SK-N-MC (cell line): Measurements from ENCODE around the gene SLC41A3.

ENCODE experiments used
- DNase-seq: peaks from one replicate; pipeline ENCODE4 v3.0.0-alpha.2; 2011; ENCODE audit warnings: low read depth, low spot score
- H3K27ac ChIP-seq: fragments of 200-600 bp; sonication (generic); 2 replicates; pipeline ENCODE4 v1.5.1; 2016; ENCODE audit warnings: mixed run types
- H3K36me3 ChIP-seq: fragments of 200-600 bp; sonication (generic); 2 replicates; pipeline ENCODE4 v1.6.1; 2017; ENCODE audit warnings: antibody characterized with exemption, low read length, mixed read lengths; ENCODE audit not compliant: insufficient read depth
- H3K4me3 ChIP-seq: fragments of 200-600 bp; sonication (generic); 2 replicates; pipeline ENCODE4 v1.5.1; 2016
- H3K9ac ChIP-seq: fragments of 200-600 bp; sonication (generic); 2 replicates; pipeline ENCODE4 v1.8.0; 2017; ENCODE audit warnings: mixed run types, mixed read lengths; ENCODE audit not compliant: insufficient read length
- H3K9me3 ChIP-seq: fragments of 200-600 bp; sonication (generic); 2 replicates; pipeline ENCODE4 v1.6.1; 2017; ENCODE audit warnings: low read depth, mild to moderate bottlenecking, antibody characterized with exemption, low read length, moderate library complexity, mixed read lengths
- EZH2 ChIP-seq: fragments of 200-600 bp; sonication (generic); IDR thresholded peaks from one replicate; pipeline ENCODE4 v1.6.1; 2017; ENCODE audit warnings: antibody characterized with exemption
- FOXP2 ChIP-seq: optimal IDR thresholded peaks from 2 replicates; pipeline ENCODE3; 2011; ENCODE audit warnings: mild to moderate bottlenecking, moderate library complexity; ENCODE audit not compliant: insufficient read depth; ENCODE audit errors: extremely low read length, control extremely low read depth
- POLR2AphosphoS5 ChIP-seq: IDR thresholded peaks from 2 replicates; pipeline ENCODE4 v1.6.1; 2012; ENCODE audit warnings: mild to moderate bottlenecking, low read depth, low read length, borderline replicate concordance

SLC41A3 gene

GRCh38 chr3:126035362-126036050 lies 48.4 kb downstream of the SLC41A3 start:
- Histone ChIP-seq H3K27ac (no peak overlapping the region), H3K9me3 (0 out of 2 replicates have a peak, but pooled peaks cover 5% of the 10 kb centered on the region), H3K36me3 (no peaks in the 10 kb centered on the region; the same call in 1 of the 2 replicates), H3K4me3 (no peak overlapping the region), H3K9ac (no peak overlapping the region)
- DNase-seq, result no peak
- TF ChIP-seq EZH2 (no peak), FOXP2 (no peak), POLR2AphosphoS5 (no peak)

- DNase-seq, result no peak
- H3K36me3 ChIP-seq, result no peaks in the 10 kb centered on the region
- no peak overlapping the region for H3K9ac ChIP-seq
- 0 out of 2 replicates have a peak, but pooled peaks cover 5% of the 10 kb centered on the region for H3K9me3 ChIP-seq
- no peak overlapping the region for H3K4me3 ChIP-seq
- TF ChIP-seq FOXP2 (no peak), POLR2AphosphoS5 (no peak), EZH2 (no peak)
- no peak overlapping the region for H3K27ac ChIP-seq
These were observed 49.2 kb downstream of the SLC41A3 start for GRCh38 chr3:126034481-126035361.

- Histone ChIP-seq H3K9ac (no peak overlapping the region), H3K27ac (no peak overlapping the region), H3K9me3 (no peaks in the 10 kb centered on the region), H3K4me3 (no peak overlapping the region), H3K36me3 (no peaks in the 10 kb centered on the region)
- no peak for TF ChIP-seq EZH2
- no peak for TF ChIP-seq FOXP2
- no peak for DNase-seq
These were observed 50.2 kb downstream of the SLC41A3 start for GRCh38 chr3:126033765-126034164.

GRCh38 chr3:126033051-126033745 lies 50.7 kb downstream of the SLC41A3 start:
- no peak for DNase-seq
- H3K27ac ChIP-seq, result no peak overlapping the region
- H3K9ac ChIP-seq, result no peak overlapping the region
- H3K36me3 ChIP-seq, result no peaks in the 10 kb centered on the region
- H3K4me3 ChIP-seq, result no peak overlapping the region
- H3K9me3 ChIP-seq, result no peaks in the 10 kb centered on the region
- no peak for TF ChIP-seq FOXP2
- TF ChIP-seq EZH2, result no peak
- TF ChIP-seq POLR2AphosphoS5, result no peak

- TF ChIP-seq EZH2, result no peak
- DNase-seq, result no peak
- no peak overlapping the region for H3K4me3 ChIP-seq
- no peaks in the 10 kb centered on the region for H3K36me3 ChIP-seq
- H3K27ac ChIP-seq, result no peak overlapping the region
- H3K9ac ChIP-seq, result no peak overlapping the region
- H3K9me3 ChIP-seq, result no peaks in the 10 kb centered on the region
These were observed 51.9 kb downstream of the SLC41A3 start for GRCh38 chr3:126031981-126032471.

- no peak overlapping the region for H3K9ac ChIP-seq
- H3K27ac ChIP-seq, result no peak overlapping the region
- no peaks in the 10 kb centered on the region for H3K9me3 ChIP-seq
- H3K4me3 ChIP-seq, result no peak overlapping the region
- DNase-seq, result no peak
- H3K36me3 ChIP-seq, result no peaks in the 10 kb centered on the region
- TF ChIP-seq POLR2AphosphoS5, result no peak
- no peak for TF ChIP-seq EZH2
- no peak for TF ChIP-seq FOXP2
These were observed 53.5 kb downstream of the SLC41A3 start for GRCh38 chr3:126030455-126030854.

- no peak overlapping the region for H3K4me3 ChIP-seq
- no peaks in the 10 kb centered on the region for H3K9me3 ChIP-seq
- TF ChIP-seq EZH2, result no peak
- no peak for TF ChIP-seq FOXP2
- no peak for TF ChIP-seq POLR2AphosphoS5
- DNase-seq, result no peak
- no peaks in the 10 kb centered on the region for H3K36me3 ChIP-seq
- H3K9ac ChIP-seq, result no peak overlapping the region
- no peak overlapping the region for H3K27ac ChIP-seq
These were observed 54.7 kb downstream of the SLC41A3 start for GRCh38 chr3:126029241-126029640.

GRCh38 chr3:126028096-126028495 lies 55.8 kb downstream of the SLC41A3 start:
- H3K4me3 ChIP-seq, result no peak overlapping the region
- TF ChIP-seq FOXP2 (no peak), POLR2AphosphoS5 (no peak), EZH2 (no peak)
- H3K9ac ChIP-seq, result no peak overlapping the region
- no peaks in the 10 kb centered on the region for H3K36me3 ChIP-seq
- no peaks in the 10 kb centered on the region for H3K9me3 ChIP-seq
- DNase-seq, result no peak
- no peak overlapping the region for H3K27ac ChIP-seq

GRCh38 chr3:126026761-126027160 lies 57.2 kb downstream of the SLC41A3 start:
- Histone ChIP-seq H3K27ac (no peak overlapping the region), H3K9ac (no peak overlapping the region), H3K9me3 (no peaks in the 10 kb centered on the region), H3K36me3 (no peaks in the 10 kb centered on the region), H3K4me3 (no peak overlapping the region)
- no peak for DNase-seq
- TF ChIP-seq POLR2AphosphoS5 (no peak), EZH2 (no peak), FOXP2 (no peak)
